GM19438 (cell line): Measurements from ENCODE around the gene TM4SF18.
"Not testable (repeated sequence)": the region's sequence is repeated elsewhere in the genome, so short reads cannot be mapped to it uniquely, and the experiment has no call there.

Experiments used
- ATAC-seq: cut with Tn5 transposase; IDR thresholded peaks from one replicate; pipeline ENCODE4 v1.9.1; 2021; ENCODE audit warnings: low read depth; ENCODE audit not compliant: unreplicated experiment

Gene TM4SF18

GRCh38 chr3:149368674-149369497 is 35.5 kb upstream of the TM4SF18 start:
- ATAC-seq: no peak

GRCh38 chr3:149368201-149368673 is 34.8 kb upstream of the TM4SF18 start:
- ATAC-seq: no peak

- no peak for ATAC-seq
Observed at GRCh38 chr3:149366941-149367840, 33.8 kb upstream of the TM4SF18 start.

- no peak for ATAC-seq
Observed at GRCh38 chr3:149366031-149366430, 32.6 kb upstream of the TM4SF18 start.

GRCh38 chr3:149364624-149365023 is 31.2 kb upstream of the TM4SF18 start:
- no peak for ATAC-seq

GRCh38 chr3:149363053-149363452 is 29.6 kb upstream of the TM4SF18 start:
- ATAC-seq: no peak

GRCh38 chr3:149362366-149362765 is 28.9 kb upstream of the TM4SF18 start:
- no peak for ATAC-seq

DNA sequence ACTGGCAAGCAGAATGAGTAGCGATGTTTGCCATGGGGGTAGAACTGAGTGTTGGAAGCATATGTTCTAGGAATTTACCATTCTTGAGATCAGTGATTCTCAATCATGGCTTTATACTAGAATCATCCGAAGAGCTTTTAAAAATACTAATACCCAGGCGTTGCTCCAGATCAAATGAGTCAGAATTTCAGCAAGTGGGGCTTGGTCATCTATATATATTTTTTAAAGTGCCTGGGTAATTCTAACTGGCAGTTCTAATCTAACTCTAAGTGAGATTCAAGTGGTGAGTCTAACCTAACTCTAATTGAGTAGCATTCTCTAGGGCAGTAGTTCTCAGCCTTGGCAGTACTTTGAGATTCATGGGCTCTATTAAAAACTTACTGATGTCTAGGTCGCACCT is 23.2 kb upstream of the TM4SF18 start:
- ATAC-seq: no peak

DNA sequence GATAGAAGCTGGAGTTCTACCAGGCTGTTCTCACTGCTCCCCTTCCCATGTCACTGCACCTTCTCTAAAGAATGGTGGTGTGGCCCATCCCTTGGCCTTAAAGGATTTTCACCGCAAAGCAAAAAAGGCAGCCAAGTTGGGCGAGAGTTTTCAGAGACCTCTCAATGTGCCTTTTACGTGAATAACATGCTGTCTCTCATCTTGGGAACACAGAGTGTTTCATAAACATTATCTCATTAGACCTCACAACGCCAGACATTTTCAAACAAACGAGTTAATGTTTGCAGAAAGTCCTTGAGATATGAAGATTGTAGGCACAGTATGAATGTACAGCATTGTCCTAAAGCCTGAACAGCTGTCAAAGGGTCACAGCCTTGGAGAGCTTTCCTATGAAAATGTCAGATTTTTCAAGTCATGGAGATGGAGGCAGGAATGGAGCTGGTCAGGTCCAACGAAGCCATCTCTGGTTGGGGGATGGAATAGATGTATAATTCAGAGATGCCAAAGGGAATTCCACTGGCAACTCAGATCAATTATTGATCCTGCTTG is 22.7 kb upstream of the TM4SF18 start:
- no peak for ATAC-seq

DNA sequence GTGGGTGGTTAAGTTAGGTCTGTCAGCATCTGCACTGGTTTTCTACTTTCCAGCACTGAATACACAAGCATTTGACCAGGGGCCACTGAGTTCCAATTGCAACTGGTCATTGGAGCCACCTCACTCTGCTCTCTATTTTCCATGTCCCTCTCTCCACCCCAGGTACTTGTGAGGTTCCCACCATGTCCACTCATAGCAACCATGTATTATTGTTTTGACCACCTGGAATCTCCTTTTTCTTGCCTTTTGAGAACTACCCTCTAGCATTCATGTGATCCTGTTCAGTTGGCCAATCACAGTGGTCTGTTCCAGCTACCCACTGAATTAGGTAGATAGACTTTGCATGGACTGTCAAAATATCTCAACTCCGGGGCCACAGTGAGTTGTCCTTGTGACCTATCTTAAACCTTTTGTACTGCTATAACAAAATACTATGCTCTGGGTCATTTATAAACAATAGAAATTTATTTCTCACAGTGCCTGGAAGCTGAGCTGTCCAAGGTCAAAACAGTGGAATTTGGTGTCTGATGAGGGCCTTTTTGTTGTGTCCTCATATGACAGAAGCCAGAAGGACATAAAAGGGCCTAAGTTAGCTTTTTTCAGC is 20.2 kb upstream of the TM4SF18 start:
- ATAC-seq: no peak

DNA sequence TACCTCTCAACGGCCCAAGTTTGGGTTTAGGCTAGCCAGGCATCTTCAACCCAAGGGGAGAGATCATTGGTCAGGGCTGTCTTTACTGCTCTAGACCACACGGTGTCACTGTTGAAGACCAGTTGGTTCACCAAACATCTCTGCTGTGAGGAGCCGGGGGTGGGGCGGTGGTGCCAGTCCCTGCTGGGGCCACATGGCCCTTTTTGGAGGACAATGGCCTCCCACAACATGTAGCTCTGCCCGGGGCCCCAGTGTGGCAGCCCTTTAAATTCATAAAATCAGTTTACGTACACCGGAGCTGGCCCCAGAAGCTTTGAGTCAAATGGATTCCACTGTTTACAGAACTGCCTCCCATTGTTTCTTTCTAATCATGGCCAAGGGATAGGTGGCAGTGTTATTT is 19.1 kb upstream of the TM4SF18 start:
- no peak for ATAC-seq

- ATAC-seq: no peak
Observed at GRCh38 chr3:149343951-149344350, 10.5 kb upstream of the TM4SF18 start.

DNA sequence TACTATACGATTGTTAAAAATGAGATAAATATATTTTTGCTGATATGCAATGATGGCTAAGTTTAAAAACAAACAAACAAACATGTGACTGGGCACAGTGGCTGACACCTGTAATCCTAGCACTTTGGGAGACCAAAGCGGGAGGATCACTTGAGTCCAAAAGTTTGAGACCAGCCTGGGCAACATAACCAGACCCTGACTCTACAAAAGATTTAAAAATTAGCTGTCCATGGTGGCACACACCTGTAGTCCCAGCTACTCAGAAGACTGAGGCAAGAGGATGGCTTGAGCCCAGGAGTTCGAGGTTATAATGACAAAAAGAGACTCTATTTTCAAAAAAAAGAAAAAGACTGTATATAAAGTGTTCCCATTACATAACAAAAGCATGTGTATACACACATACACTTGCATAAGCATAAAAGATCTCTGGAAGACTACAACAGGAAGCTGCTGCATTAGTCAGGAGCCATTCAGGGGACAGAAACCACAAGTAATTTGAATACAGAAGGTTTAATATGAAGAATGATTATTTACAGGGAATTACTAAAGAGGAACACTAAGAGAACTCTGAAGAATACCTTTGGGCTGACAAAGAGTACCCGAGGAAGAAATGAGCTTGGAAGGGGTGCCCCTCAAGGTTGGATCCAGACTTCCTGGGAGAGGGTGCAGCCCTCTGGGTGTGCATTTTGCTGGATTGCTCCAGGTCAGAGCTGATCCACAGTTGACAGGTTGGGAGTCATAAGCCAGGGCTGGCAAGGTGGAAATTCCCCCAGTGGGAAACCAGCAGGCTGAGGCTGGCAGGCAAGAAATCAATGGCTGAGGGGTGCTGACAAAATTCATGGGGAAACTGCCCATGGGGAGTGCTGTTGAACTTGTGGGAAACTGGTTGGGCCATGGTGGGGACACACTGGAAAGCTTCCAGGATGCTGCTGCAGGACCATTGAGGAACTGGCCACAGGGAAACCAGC is 9.3 kb upstream of the TM4SF18 start:
- no peak for ATAC-seq

DNA sequence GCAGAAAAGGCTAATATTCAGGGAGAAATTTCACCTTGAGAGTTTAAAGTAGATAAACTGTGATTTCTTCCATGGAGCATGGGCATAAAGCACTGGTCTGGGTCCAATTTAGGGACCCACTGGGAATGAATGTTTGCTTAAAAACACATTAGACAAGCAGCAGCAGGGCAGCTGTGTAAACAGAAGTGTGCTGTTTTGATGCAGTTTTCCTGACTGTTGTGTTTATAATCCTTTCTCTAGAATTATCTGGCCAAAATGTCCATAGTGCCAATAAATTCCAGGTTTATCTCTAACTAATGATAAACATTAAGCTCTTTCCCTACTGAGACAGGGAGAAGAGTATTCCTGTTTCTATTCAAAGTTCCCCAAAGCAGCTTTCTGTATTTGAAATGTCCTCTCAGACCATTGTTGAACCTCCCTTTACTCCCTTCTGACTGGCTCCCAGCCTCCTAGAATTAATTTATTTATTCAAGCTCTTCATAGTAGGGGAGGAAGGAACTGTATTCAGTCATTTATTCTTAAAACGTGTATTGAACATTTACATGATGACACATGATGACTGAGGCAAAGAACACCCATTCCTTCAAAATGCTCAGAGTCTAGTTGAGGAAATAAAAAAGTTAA is 7.0 kb upstream of the TM4SF18 start:
- ATAC-seq: no peak

- no peak for ATAC-seq
Observed at GRCh38 chr3:149339931-149340309, 6.5 kb upstream of the TM4SF18 start.

GRCh38 chr3:149337486-149337885 is 4.0 kb upstream of the TM4SF18 start:
- not testable (repeated sequence) for ATAC-seq

- no peak for ATAC-seq
Observed at GRCh38 chr3:149336925-149337324, 3.5 kb upstream of the TM4SF18 start.

DNA sequence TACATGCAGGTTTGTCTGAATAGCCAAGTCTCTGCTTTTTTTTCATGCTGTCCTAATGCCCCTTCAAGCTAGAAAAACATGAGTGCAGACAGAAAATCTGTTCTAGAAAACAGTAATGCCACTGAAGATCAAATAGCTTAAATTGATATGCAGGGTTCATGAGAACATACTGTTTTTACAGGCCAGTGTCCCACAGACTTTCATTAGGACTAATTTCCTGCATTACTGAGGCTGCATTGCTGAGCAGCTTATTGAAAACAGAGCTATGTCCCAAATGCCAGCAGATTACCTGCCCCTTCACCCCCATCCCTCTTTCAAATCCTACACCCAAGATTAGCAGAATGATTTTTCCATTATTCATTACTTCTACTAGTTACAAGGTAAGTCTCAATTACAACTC is 665 bp downstream of the TM4SF18 start:
- ATAC-seq: no peak

DNA sequence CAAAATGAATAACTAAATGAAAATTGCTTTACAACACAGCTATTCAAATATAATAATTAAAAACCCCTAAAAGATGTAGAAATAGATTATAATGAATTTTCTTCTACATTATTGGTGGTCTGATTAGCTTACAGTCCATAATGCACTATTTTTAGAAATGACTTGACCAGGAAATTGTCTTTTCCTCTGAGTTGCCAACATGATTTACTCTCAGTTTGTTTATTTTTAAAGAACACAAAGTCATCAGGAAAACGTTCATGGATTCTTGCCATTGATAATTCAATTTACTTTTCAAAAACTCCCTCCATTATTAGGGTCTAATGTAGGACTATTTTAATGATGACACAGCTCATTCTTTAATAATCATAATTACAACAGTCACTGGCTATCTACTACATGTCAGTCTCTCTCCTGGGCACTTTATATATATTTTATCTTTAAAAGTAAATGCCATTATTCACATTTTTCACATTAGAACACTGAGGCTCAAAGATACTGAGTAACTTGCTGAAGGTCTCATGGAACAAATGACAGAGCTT is 1.1 kb downstream of the TM4SF18 start:
- no peak for ATAC-seq
